Subcutaneous adipose tissue (tissue), 4 donors: ENCODE results near the gene FBH1. TPM values are rescaled to one million over a fixed set of nuclear protein-coding genes. Genes with fewer than 3 reads are reported as not detected.

Experiments
- CTCF ChIP-seq: fragments of 450-650 bp; IDR thresholded peaks from one replicate; pipeline ENCODE4 v1.5.1; 2016; ENCODE audit warnings: low read depth, mild to moderate bottlenecking, control low read depth, antibody characterized with exemption, moderate library complexity
- total RNA-seq, 4 donors: library from RNA; depleted of rRNA; stranded (reverse); fragments of >200 nt; gene quantifications; one replicate each; pipeline ENCODE4 v1.1.0, GENCODE V29; 2016

FBH1 gene
- total RNA-seq, 4 donors from 2014 or later = 68.2 to 113 (median 75.7) TPM

- TF ChIP-seq CTCF = no peak
Measured at GRCh38 chr10:5965266-5965665, 75.2 kb downstream of the FBH1 start.

GRCh38 chr10:5968037-5968680, 78.1 kb downstream of the FBH1 start:
- no peak for TF ChIP-seq CTCF

GRCh38 chr10:5968681-5969453, 78.8 kb downstream of the FBH1 start:
- TF ChIP-seq CTCF = no peak

GRCh38 chr10:5970066-5970465, 80.0 kb downstream of the FBH1 start:
- no peak for TF ChIP-seq CTCF

- no peak for TF ChIP-seq CTCF
Measured at GRCh38 chr10:5970527-5970926, 80.5 kb downstream of the FBH1 start.

- TF ChIP-seq CTCF = no peak
Measured at GRCh38 chr10:5971315-5971832, 81.3 kb downstream of the FBH1 start.

GRCh38 chr10:5971886-5972285, 81.8 kb downstream of the FBH1 start:
- no peak for TF ChIP-seq CTCF
